ENCODE results near the gene TAOK2. TPM values are rescaled to one million over a fixed set of nuclear protein-coding genes. Genes with fewer than 3 reads are reported as not detected.

The TAOK2 gene
- total RNA-seq, 6 donors from 2014 or later: 70.2 to 195 (median 81.5) TPM

GRCh38 chr16:29978564-29979270, 5.0 kb downstream of the TAOK2 start:
- H3K27me3 ChIP-seq: no peaks in the 10 kb centered on the region
- DNase-seq (no peak), ATAC-seq (ENCODE audit: low FRiP score in 2 of 2) (no peak)
- no peak overlapping the region for H3K4me3 ChIP-seq
- TF ChIP-seq POLR2AphosphoS5 (IDR thresholded peaks at IDR 0.05) (no peak), EP300 (IDR thresholded peaks at IDR 0.05) (no peak), POLR2A (IDR thresholded peaks at IDR 0.05) (no peak), CTCF (IDR thresholded peaks at IDR 0.05) (no peak)
- no peaks in the 10 kb centered on the region for H3K9me3 ChIP-seq
- WGBS, 2 donors: 90 to 91% methylated on average over 9 of the region's 9 CpGs
- peaks cover 27 to 60% (median 52%) of the 10 kb centered on the region in 4 donors for H3K4me1 ChIP-seq
- peak overlapping the region; percentile 93 to 98 (median 96) for H3K27ac ChIP-seq
- peaks cover 48 to 63% (median 58%) of the 10 kb centered on the region in 4 donors for H3K36me3 ChIP-seq

- no peak overlapping the region for H3K4me3 ChIP-seq
- ATAC-seq (ENCODE audit: low FRiP score in 2 of 2): no peak
- H3K4me1 ChIP-seq: peaks cover 5 to 58% (median 47%) of the 10 kb centered on the region in 4 donors
- H3K9me3 ChIP-seq: no peaks in the 10 kb centered on the region
- peak overlapping the region; percentile 70 to 86 (median 76) for H3K27ac ChIP-seq
- DNase-seq: no peak
- 84 to 85% methylated on average over 24 of the region's 24 CpGs for WGBS, 2 donors
- TF ChIP-seq EP300 (IDR thresholded peaks at IDR 0.05) (no peak), CTCF (IDR thresholded peaks at IDR 0.05) (no peak), POLR2AphosphoS5 (IDR thresholded peaks at IDR 0.05) (no peak), POLR2A (IDR thresholded peaks at IDR 0.05) (no peak)
- no peaks in the 10 kb centered on the region for H3K27me3 ChIP-seq
- H3K36me3 ChIP-seq: peaks cover 83 to 100% (median 97%) of the 10 kb centered on the region in 4 donors
Observed at GRCh38 chr16:29982560-29983419, 9.1 kb downstream of the TAOK2 start.

GRCh38 chr16:29983420-29984136, 9.9 kb downstream of the TAOK2 start:
- H3K36me3 ChIP-seq: peaks cover 78 to 100% (median 98%) of the 10 kb centered on the region in 4 donors
- peaks cover 0 to 57% (median 43%) of the 10 kb centered on the region in 4 donors for H3K4me1 ChIP-seq
- DNase-seq (peak in 1 of 2 donors; percentile 45), ATAC-seq (ENCODE audit: low FRiP score in 2 of 2) (peak in 1 of 2 donors; percentile 29)
- peak overlapping the region; percentile 70 to 86 (median 76) for H3K27ac ChIP-seq
- WGBS, 2 donors: 79 to 80% methylated on average over 11 to 12 of the region's 12 CpGs
- no peaks in the 10 kb centered on the region for H3K9me3 ChIP-seq
- H3K27me3 ChIP-seq: no peaks in the 10 kb centered on the region
- no peak overlapping the region for H3K4me3 ChIP-seq
- TF ChIP-seq CTCF (IDR thresholded peaks at IDR 0.05) (no peak), POLR2A (IDR thresholded peaks at IDR 0.05) (no peak), POLR2AphosphoS5 (IDR thresholded peaks at IDR 0.05) (no peak), EP300 (IDR thresholded peaks at IDR 0.05) (no peak)

GRCh38 chr16:29984137-29984763, 10.6 kb downstream of the TAOK2 start:
- DNase-seq (peak in 1 of 2 donors; percentile 85), ATAC-seq (ENCODE audit: low FRiP score in 2 of 2) (peak in 1 of 2 donors; percentile 17)
- Histone ChIP-seq H3K4me3 (no peak overlapping the region), H3K27ac (peak overlapping the region; percentile 70 to 86 (median 76)), H3K4me1 (peaks cover 0 to 57% (median 41%) of the 10 kb centered on the region in 4 donors), H3K9me3 (no peaks in the 10 kb centered on the region), H3K27me3 (no peaks in the 10 kb centered on the region), H3K36me3 (peaks cover 72 to 100% (median 94%) of the 10 kb centered on the region in 4 donors)
- WGBS, 2 donors: 50 to 69% methylated on average over 6 of the region's 6 CpGs
- TF ChIP-seq POLR2AphosphoS5 (IDR thresholded peaks at IDR 0.05): peak in 1 of 2 donors; percentile 31
- no peak for TF ChIP-seq POLR2A (IDR thresholded peaks at IDR 0.05)
- no peak for TF ChIP-seq CTCF (IDR thresholded peaks at IDR 0.05)
